Measurements from ENCODE around the gene STARD5. TPM values are rescaled to one million over a fixed set of nuclear protein-coding genes. Genes with fewer than 3 reads are reported as not detected.

Gene STARD5
- total and polyA plus RNA-seq, 9 of the 15 experiments (the other 6 are each of a cell fraction or from before 2014, with no cell fraction given), result 1.7 to 5.7 (median 2.2) TPM

DNA sequence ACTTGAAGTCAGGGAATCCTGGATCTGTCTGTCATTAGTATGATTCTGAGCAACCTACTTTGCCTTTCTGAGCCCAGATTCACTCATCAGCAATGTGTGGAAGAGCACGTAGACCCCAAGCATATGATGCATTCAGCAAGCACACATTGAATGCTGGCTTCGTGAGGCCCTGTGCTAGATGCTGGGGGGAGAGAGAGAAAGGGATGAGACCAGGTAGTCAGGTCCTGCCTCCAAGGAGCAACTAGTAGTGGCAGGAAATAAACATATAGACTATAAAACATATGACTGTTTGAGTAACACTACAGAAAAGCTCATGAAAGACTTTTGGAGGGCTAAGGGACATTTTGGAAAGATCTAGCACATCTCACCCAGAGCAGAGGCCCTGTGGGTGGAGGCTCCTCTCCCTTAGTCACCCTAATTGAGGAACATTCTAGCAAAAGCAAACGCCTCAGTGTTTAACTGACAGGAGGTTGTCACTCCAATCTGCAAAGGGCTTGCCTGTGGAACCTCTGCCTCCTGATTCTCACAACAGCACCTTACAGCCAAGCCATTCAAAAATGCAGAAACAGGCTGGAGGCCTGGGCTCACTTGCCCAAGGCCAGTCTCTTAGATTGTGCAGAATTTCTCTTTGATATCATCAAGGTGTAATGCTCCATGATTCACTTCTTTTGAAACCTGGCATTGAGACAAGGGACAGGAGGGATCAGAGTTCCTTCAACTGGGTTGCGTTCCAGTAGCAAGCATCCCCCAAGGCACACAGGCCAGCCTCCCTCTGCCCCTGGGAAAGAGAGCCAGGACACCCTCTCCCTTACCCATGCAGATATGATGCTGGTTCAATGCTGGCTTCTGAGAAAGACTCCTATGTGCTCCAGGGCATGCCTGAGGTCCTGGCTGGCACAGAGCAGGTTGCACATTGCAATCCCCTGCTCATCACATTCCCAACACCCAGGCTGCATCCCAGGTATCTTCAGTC, 26.1 kb downstream of the STARD5 start (continued):
- TF ChIP-seq ZNF780A (CRISPR knock-in tag; IDR thresholded peaks at IDR 0.05) (no peak), RUNX1 (IDR thresholded peaks at IDR 0.05; ENCODE audit: low read depth) (no peak), NFIX (CRISPR knock-in tag; IDR thresholded peaks at IDR 0.05; ENCODE audit: low read depth) (no peak)

GRCh38 chr15:81297147-81297572, 26.8 kb downstream of the STARD5 start:
- no peaks in the 10 kb centered on the region for H3K4me1 ChIP-seq (replicated peaks in 1 of 2; ENCODE audit: control insufficient read depth in 2 of 2, insufficient read depth in 2 of 2, low read length in 2 of 2)
- in situ Hi-C loops (cut with MboI) (no loop called here), intact Hi-C loops (cut with micrococcal nuclease) (no loop called here)
- H3K27me3 ChIP-seq (ENCODE audit: control insufficient read depth in 2 of 2, insufficient read depth in 2 of 2, low read length in 2 of 2), result no peaks in the 10 kb centered on the region
- H3K27ac ChIP-seq (ENCODE audit: extremely low read depth, low read depth, low read length), result no peak overlapping the region
- no peaks in the 10 kb centered on the region for H3K9me3 ChIP-seq (replicated peaks; ENCODE audit: control insufficient read depth, insufficient read depth, low read depth, low read length)
- no peak overlapping the region for H3K9ac ChIP-seq (ENCODE audit: insufficient read depth in 1 of 2, low read depth in 2 of 2, low read length in 2 of 2)
- H3K79me2 ChIP-seq (ENCODE audit: control insufficient read depth, insufficient read depth, low read length), result no peaks in the 10 kb centered on the region
- 24% methylated on average over 3 of the region's 3 CpGs for WGBS (ENCODE audit: insufficient coverage, low coverage, missing lambda C conversion rate)
- ChIA-PET CTCF (ENCODE audit: low intra/inter-chr PET ratio) (no interaction called here), POLR2A (interaction anchor here (0.7 kb wide), 1 partner anchor 98 kb away, joined by 3 read pairs; no protein-coding TSS in a partner anchor)
- ATAC-seq (no peak), FAIRE-seq (no peak), DNase-seq (ENCODE audit: extremely low read depth in 1 of 4, low spot score in 3 of 4) (no peak)
- no peaks in the 10 kb centered on the region for H4K20me1 ChIP-seq (replicated peaks; ENCODE audit: control insufficient read depth, insufficient read depth, low read length)
- no peak overlapping the region for H2AFZ ChIP-seq (ENCODE audit: low read depth, low read length)
- BruUV-seq (replicated peaks), result no TSS peak
- H3K9me1 ChIP-seq (ENCODE audit: control insufficient read depth, insufficient read depth, low read length), result no peaks in the 10 kb centered on the region
- H3K4me3 ChIP-seq, result no peak overlapping the region
- no peaks in the 10 kb centered on the region; the same call in 2 of the 3 replicates for H3K36me3 ChIP-seq (ENCODE audit: control insufficient read depth, insufficient read depth, low read length)
- no peak overlapping the region for H3K4me2 ChIP-seq (ENCODE audit: insufficient read depth, low read length)
- TF ChIP-seq NR4A1 (CRISPR knock-in tag; IDR thresholded peaks at IDR 0.05), result no peak
- TF ChIP-seq NR4A1 (tag; IDR thresholded peaks at IDR 0.05), result no peak
- no peak for TF ChIP-seq IFI16 (CRISPR knock-in tag; IDR thresholded peaks at IDR 0.05)
- TF ChIP-seq NCOA6 (IDR thresholded peaks at IDR 0.05), result no peak
- TF ChIP-seq SIN3B (IDR thresholded peaks at IDR 0.05; ENCODE audit: low read depth), result no peak
- TF ChIP-seq ZNF76 (CRISPR knock-in tag; IDR thresholded peaks at IDR 0.05; ENCODE audit: borderline replicate concordance), result no peak
- no peak for TF ChIP-seq KAT7 (CRISPR knock-in tag; IDR thresholded peaks at IDR 0.05; ENCODE audit: borderline replicate concordance)
- TF ChIP-seq KLF6 (CRISPR knock-in tag; IDR thresholded peaks at IDR 0.05; ENCODE audit: borderline replicate concordance), result no peak
- TF ChIP-seq, protein P1, sequence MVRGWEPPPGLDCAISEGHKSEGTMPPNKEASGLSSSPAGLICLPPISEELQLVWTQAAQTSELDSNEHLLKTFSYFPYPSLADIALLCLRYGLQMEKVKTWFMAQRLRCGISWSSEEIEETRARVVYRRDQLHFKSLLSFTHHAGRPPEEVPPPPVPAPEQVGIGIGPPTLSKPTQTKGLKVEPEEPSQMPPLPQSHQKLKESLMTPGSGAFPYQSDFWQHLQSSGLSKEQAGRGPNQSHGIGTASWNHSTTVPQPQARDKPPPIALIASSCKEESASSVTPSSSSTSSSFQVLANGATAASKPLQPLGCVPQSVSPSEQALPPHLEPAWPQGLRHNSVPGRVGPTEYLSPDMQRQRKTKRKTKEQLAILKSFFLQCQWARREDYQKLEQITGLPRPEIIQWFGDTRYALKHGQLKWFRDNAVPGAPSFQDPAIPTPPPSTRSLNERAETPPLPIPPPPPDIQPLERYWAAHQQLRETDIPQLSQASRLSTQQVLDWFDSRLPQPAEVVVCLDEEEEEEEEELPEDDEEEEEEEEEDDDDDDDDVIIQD (CRISPR knock-in tag; IDR thresholded peaks at IDR 0.05), result no peak
- no peak for TF ChIP-seq ZNF79 (CRISPR knock-in tag; IDR thresholded peaks at IDR 0.05; ENCODE audit: low read depth)
- no peak for TF ChIP-seq PTTG1 (tag; IDR thresholded peaks at IDR 0.05; ENCODE audit: low read depth)
- no peak for TF ChIP-seq POLR2A (conservative IDR thresholded peaks at IDR 0.05)
- no peak for TF ChIP-seq TRIM28 (IDR thresholded peaks at IDR 0.05)
- no peak for TF ChIP-seq ZNF12 (CRISPR knock-in tag; IDR thresholded peaks at IDR 0.05)
- no peak for TF ChIP-seq SMARCB1 (IDR thresholded peaks at IDR 0.05; ENCODE audit: insufficient read length, low read depth)
- TF ChIP-seq E4F1 (CRISPR knock-in tag; IDR thresholded peaks at IDR 0.05; ENCODE audit: borderline replicate concordance), result no peak
- no peak for TF ChIP-seq SMARCA5 (IDR thresholded peaks at IDR 0.05)
